Measurements from ENCODE around the gene EOLA1.

GRCh38 chrX:149504226-149504914 lies 36.4 kb upstream of the EOLA1 start:
- TF ChIP-seq, protein P1, sequence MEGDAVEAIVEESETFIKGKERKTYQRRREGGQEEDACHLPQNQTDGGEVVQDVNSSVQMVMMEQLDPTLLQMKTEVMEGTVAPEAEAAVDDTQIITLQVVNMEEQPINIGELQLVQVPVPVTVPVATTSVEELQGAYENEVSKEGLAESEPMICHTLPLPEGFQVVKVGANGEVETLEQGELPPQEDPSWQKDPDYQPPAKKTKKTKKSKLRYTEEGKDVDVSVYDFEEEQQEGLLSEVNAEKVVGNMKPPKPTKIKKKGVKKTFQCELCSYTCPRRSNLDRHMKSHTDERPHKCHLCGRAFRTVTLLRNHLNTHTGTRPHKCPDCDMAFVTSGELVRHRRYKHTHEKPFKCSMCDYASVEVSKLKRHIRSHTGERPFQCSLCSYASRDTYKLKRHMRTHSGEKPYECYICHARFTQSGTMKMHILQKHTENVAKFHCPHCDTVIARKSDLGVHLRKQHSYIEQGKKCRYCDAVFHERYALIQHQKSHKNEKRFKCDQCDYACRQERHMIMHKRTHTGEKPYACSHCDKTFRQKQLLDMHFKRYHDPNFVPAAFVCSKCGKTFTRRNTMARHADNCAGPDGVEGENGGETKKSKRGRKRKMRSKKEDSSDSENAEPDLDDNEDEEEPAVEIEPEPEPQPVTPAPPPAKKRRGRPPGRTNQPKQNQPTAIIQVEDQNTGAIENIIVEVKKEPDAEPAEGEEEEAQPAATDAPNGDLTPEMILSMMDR (conservative IDR thresholded peaks at IDR 0.05; ENCODE audit: low read depth in 2 of 2), result peak; percentile 53 to 68
- no peak for TF ChIP-seq POLR2AphosphoS5 (IDR thresholded peaks at IDR 0.05; ENCODE audit: low read depth)
- TF ChIP-seq EZH2phosphoT487 (IDR thresholded peaks at IDR 0.05; ENCODE audit: unreplicated experiment), result no peak
- TF ChIP-seq CREB1 (CRISPR knock-in tag; IDR thresholded peaks at IDR 0.05; ENCODE audit: low read depth), result no peak
- TF ChIP-seq EZH2 (IDR thresholded peaks at IDR 0.05; ENCODE audit: low read depth, unreplicated experiment), result no peak
- TF ChIP-seq, protein P2, sequence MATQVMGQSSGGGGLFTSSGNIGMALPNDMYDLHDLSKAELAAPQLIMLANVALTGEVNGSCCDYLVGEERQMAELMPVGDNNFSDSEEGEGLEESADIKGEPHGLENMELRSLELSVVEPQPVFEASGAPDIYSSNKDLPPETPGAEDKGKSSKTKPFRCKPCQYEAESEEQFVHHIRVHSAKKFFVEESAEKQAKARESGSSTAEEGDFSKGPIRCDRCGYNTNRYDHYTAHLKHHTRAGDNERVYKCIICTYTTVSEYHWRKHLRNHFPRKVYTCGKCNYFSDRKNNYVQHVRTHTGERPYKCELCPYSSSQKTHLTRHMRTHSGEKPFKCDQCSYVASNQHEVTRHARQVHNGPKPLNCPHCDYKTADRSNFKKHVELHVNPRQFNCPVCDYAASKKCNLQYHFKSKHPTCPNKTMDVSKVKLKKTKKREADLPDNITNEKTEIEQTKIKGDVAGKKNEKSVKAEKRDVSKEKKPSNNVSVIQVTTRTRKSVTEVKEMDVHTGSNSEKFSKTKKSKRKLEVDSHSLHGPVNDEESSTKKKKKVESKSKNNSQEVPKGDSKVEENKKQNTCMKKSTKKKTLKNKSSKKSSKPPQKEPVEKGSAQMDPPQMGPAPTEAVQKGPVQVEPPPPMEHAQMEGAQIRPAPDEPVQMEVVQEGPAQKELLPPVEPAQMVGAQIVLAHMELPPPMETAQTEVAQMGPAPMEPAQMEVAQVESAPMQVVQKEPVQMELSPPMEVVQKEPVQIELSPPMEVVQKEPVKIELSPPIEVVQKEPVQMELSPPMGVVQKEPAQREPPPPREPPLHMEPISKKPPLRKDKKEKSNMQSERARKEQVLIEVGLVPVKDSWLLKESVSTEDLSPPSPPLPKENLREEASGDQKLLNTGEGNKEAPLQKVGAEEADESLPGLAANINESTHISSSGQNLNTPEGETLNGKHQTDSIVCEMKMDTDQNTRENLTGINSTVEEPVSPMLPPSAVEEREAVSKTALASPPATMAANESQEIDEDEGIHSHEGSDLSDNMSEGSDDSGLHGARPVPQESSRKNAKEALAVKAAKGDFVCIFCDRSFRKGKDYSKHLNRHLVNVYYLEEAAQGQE (IDR thresholded peaks at IDR 0.05; ENCODE audit: unreplicated experiment), result no peak
- no peak for TF ChIP-seq ZNF114 (CRISPR knock-in tag; IDR thresholded peaks at IDR 0.05)
- no peak for TF ChIP-seq JUNB (IDR thresholded peaks at IDR 0.05; ENCODE audit: unreplicated experiment)

All from GM23338 (cell line).